Activated T-helper 1 cell treated with anti-CD3 and anti-CD28 coated beads, Interleukin-2, amount 50 U/mL, for 16 hours (primary cell): ENCODE results near the gene CPPED1.
"Not testable (repeated sequence)": the region's sequence is repeated elsewhere in the genome, so short reads cannot be mapped to it uniquely, and the experiment has no call there.

ENCODE experiments used
- DNase-seq, 2 donors: peaks; one replicate each; pipeline ENCODE4 v3.0.0-alpha.2; 2020; ENCODE audit warnings: low read depth in 1 of 2, low spot score in 1 of 2

Gene CPPED1

GRCh38 chr16:12803203-12804093 lies at the start of gene CPPED1:
TSS of gene CPPED1 (minus strand) at chr16:12803887. CDS start at chr16:12803776, 111 bp downstream.
- peak; percentile 81 to 84 for DNase-seq

- DNase-seq = no peak
Observed at GRCh38 chr16:12850186-12850585, 46.5 kb upstream of the CPPED1 start.

GRCh38 chr16:12846592-12846991 lies 42.9 kb upstream of the CPPED1 start:
- DNase-seq = no peak

GRCh38 chr16:12845282-12845681 lies 41.6 kb upstream of the CPPED1 start:
- no peak for DNase-seq

GRCh38 chr16:12837756-12838155 lies 34.1 kb upstream of the CPPED1 start:
- DNase-seq = no peak

GRCh38 chr16:12837291-12837690 lies 33.6 kb upstream of the CPPED1 start:
- DNase-seq = no peak

GRCh38 chr16:12833926-12834325 lies 30.2 kb upstream of the CPPED1 start:
- no peak for DNase-seq

- no peak for DNase-seq
Observed at GRCh38 chr16:12829096-12829888, 25.6 kb upstream of the CPPED1 start.

GRCh38 chr16:12828206-12828605 lies 24.5 kb upstream of the CPPED1 start:
- no peak for DNase-seq

- DNase-seq = no peak
Observed at GRCh38 chr16:12826559-12826958, 22.9 kb upstream of the CPPED1 start.

- peak; percentile 58 for DNase-seq
Observed at GRCh38 chr16:12819126-12820117, 15.7 kb upstream of the CPPED1 start.

GRCh38 chr16:12818326-12818725 lies 14.6 kb upstream of the CPPED1 start:
- DNase-seq = no peak

GRCh38 chr16:12816791-12817214 lies 13.1 kb upstream of the CPPED1 start:
- not testable (repeated sequence) for DNase-seq

- DNase-seq = no peak
Observed at GRCh38 chr16:12815361-12815760, 11.7 kb upstream of the CPPED1 start.

- not testable (repeated sequence) for DNase-seq
Observed at GRCh38 chr16:12813734-12814133, 10.0 kb upstream of the CPPED1 start.

- DNase-seq = not testable (repeated sequence)
Observed at GRCh38 chr16:12813321-12813720, 9.6 kb upstream of the CPPED1 start.

GRCh38 chr16:12811441-12812383 lies 8.0 kb upstream of the CPPED1 start:
- DNase-seq = no peak

GRCh38 chr16:12805066-12805465 lies 1.4 kb upstream of the CPPED1 start:
- DNase-seq = no peak

GRCh38 chr16:12804395-12804794 lies 708 bp upstream of the CPPED1 start:
- DNase-seq = no peak

GRCh38 chr16:12802661-12803060 lies 1.0 kb downstream of the CPPED1 start:
- no peak for DNase-seq
